HepG2 (cell line): ENCODE measurements around the gene ANKRD11. TPM values are rescaled to one million over a fixed set of nuclear protein-coding genes. Genes with fewer than 3 reads are reported as not detected.
A peak's percentile ranks its signal among the peaks of the same experiment; 100 is the strongest.

Experiments
- ARID5B ChIP-seq: IDR thresholded peaks from 2 replicates; pipeline ENCODE4 v1.4.0; 2020; ENCODE audit warnings: mild to moderate bottlenecking, missing genetic modification reagents
- ASH2L ChIP-seq: fragments of 300-600, 200-600 bp; sonication (generic); IDR thresholded peaks from 2 replicates; pipeline ENCODE4 v1.7.0; 2017; ENCODE audit warnings: low read depth, mild to moderate bottlenecking, moderate library complexity, mixed read lengths, low read length; ENCODE audit not compliant: insufficient read length
- CEBPG ChIP-seq: IDR thresholded peaks from 2 replicates; pipeline ENCODE4 v1.6.1; 2016
- KLF12 ChIP-seq: sonication (generic); formaldehyde crosslinking; IDR thresholded peaks from 2 replicates; pipeline ENCODE4 v1.4.0; 2020; ENCODE audit warnings: missing genetic modification reagents, borderline replicate concordance
- KMT2B ChIP-seq: IDR thresholded peaks from 2 replicates; pipeline ENCODE4 v1.6.1; 2016; ENCODE audit warnings: missing genetic modification reagents, missing compliant biosample characterization
- LCORL ChIP-seq, 2 experiments: fragments of 450-650 bp in 1 of 2; sonication (generic) in 1 of 2; formaldehyde crosslinking in 1 of 2; IDR thresholded peaks; 2 replicates each; pipeline versions ENCODE4 v1.5.0 to v1.6.1; 2017 to 2020; ENCODE audit warnings: antibody characterized with exemption in 1 of 2, missing genetic modification reagents in 1 of 2
- MTERF4 ChIP-seq: sonication (generic); formaldehyde crosslinking; IDR thresholded peaks from 2 replicates; pipeline ENCODE4 v1.8.0; 2023; ENCODE audit warnings: mild to moderate bottlenecking, missing genetic modification reagents
- MXD4 ChIP-seq: IDR thresholded peaks from 2 replicates; pipeline ENCODE4 v1.6.1; 2016; ENCODE audit warnings: mild to moderate bottlenecking, missing biosample characterization, missing genetic modification reagents
- RCOR2 ChIP-seq: IDR thresholded peaks from 2 replicates; pipeline ENCODE4 v1.6.1; 2016; ENCODE audit warnings: missing biosample characterization, missing genetic modification reagents
- RFX1 ChIP-seq: fragments of 450-650 bp; IDR thresholded peaks from 2 replicates; pipeline ENCODE4 v1.6.1; 2017
- RXRB ChIP-seq: IDR thresholded peaks from 2 replicates; pipeline ENCODE4 v1.6.1; 2016; ENCODE audit warnings: borderline replicate concordance, missing genetic modification reagents, missing compliant biosample characterization
- SNAI1 ChIP-seq: sonication (generic); formaldehyde crosslinking; IDR thresholded peaks from 2 replicates; pipeline ENCODE4 v1.5.0; 2020; ENCODE audit warnings: mild to moderate bottlenecking, missing genetic modification reagents, borderline replicate concordance
- ZBTB7B ChIP-seq: sonication (generic); formaldehyde crosslinking; IDR thresholded peaks from 2 replicates; pipeline ENCODE4 v1.4.0; 2020; ENCODE audit warnings: missing genetic modification reagents
- ZFP90 ChIP-seq: sonication (generic); formaldehyde crosslinking; IDR thresholded peaks from 2 replicates; pipeline ENCODE4 v1.8.0; 2022; ENCODE audit warnings: missing genetic modification reagents, mild to moderate bottlenecking, inconsistent platforms, borderline replicate concordance
- ZFX ChIP-seq: sonication (generic); formaldehyde crosslinking; IDR thresholded peaks from 2 replicates; pipeline ENCODE4 v1.4.0; 2020; ENCODE audit warnings: mild to moderate bottlenecking, low read depth, missing genetic modification reagents, moderate library complexity
- ZNF18 ChIP-seq: sonication (generic); formaldehyde crosslinking; IDR thresholded peaks from 2 replicates; pipeline ENCODE4 v1.8.0; 2022; ENCODE audit warnings: mild to moderate bottlenecking, missing genetic modification reagents; ENCODE audit not compliant: insufficient replicate concordance
- ZNF263 ChIP-seq: sonication (generic); formaldehyde crosslinking; IDR thresholded peaks from 2 replicates; pipeline ENCODE4 v1.4.0; 2020; ENCODE audit warnings: missing genetic modification reagents
- ZNF274 ChIP-seq: sonication (generic); formaldehyde crosslinking; IDR thresholded peaks from 2 replicates; pipeline ENCODE4 v1.5.1; 2020; ENCODE audit warnings: mild to moderate bottlenecking, missing genetic modification reagents
- ZNF350 ChIP-seq: sonication (generic); formaldehyde crosslinking; IDR thresholded peaks from 2 replicates; pipeline ENCODE4 v1.4.0; 2020; ENCODE audit warnings: mild to moderate bottlenecking, low read depth, missing genetic modification reagents, borderline replicate concordance
- ZNF770 ChIP-seq: sonication (generic); formaldehyde crosslinking; IDR thresholded peaks from 2 replicates; pipeline ENCODE4 v1.5.0; 2020; ENCODE audit warnings: mild to moderate bottlenecking, missing genetic modification reagents
- polyA plus RNA-seq, 8 experiments: library from polyadenylated mRNA; depleted of rRNA in 3 of 8; stranded (reverse) in 7 of 8; unstranded in 1 of 8; fragments of >200 nt; fragmentation: Illumina TruSeq in 4 of 8; extraction: Trizol in 4 of 8; gene quantifications; 2 replicates each; pipeline versions ENCODE4 v1.2.1 to v1.2.3, GENCODE V29; 2011 to 2016; ENCODE audit warnings: low read depth in 4 of 8, missing spikeins in 1 of 8, mixed read lengths in 1 of 8; ENCODE audit not compliant: insufficient read depth in 1 of 8
- total RNA-seq, 5 experiments: library from RNA; depleted of rRNA; stranded (reverse); fragments of >200 nt; fragmentation: Illumina TruSeq; extraction: Trizol; gene quantifications; 2 replicates each; pipeline ENCODE4 v1.2.3, GENCODE V29; 2016; ENCODE audit warnings: low read depth in 1 of 5

ANKRD11 gene
- total and polyA plus RNA-seq, 2 of the 13 experiments (the other 11 are each of a cell fraction or from before 2014, with no cell fraction given) = 21.4 to 38.4 TPM

- TF ChIP-seq ZNF770 (CRISPR knock-in tag) = 0 out of 2 replicates have a peak, but pooled peaks have one; percentile 11
- TF ChIP-seq CEBPG = peak; percentile 61
- 0 out of 2 replicates have a peak, but pooled peaks have one; percentile 63 for TF ChIP-seq ZNF274
- 0 out of 2 replicates have a peak, but pooled peaks have one; percentile 80 for TF ChIP-seq SNAI1 (CRISPR knock-in tag)
- peak; percentile 23 for TF ChIP-seq ASH2L
- peak; percentile 75; the same call in 1 of the 2 replicates for TF ChIP-seq ZNF263
- 0 out of 2 replicates have a peak, but pooled peaks have one; percentile 63 for TF ChIP-seq MTERF4 (CRISPR knock-in tag)
- TF ChIP-seq RCOR2 (CRISPR knock-in tag) = 0 out of 2 replicates have a peak, but pooled peaks have one; percentile 12
- TF ChIP-seq RFX1 = no peak
- TF ChIP-seq ZBTB7B (CRISPR knock-in tag) = 0 out of 2 replicates have a peak, but pooled peaks have one; percentile 16
- no peak; the same call in none of the 2 replicates for TF ChIP-seq KMT2B (CRISPR knock-in tag)
- TF ChIP-seq ZFP90 (CRISPR knock-in tag) = 0 out of 2 replicates have a peak, but pooled peaks have one; percentile 56
- TF ChIP-seq LCORL (IDR thresholded peaks at IDR 0.05) = no peak
- TF ChIP-seq LCORL (CRISPR knock-in tag; IDR thresholded peaks at IDR 0.05) = peak; percentile 40; the same call in 1 of the 2 replicates
- TF ChIP-seq ZNF350 (CRISPR knock-in tag) = peak; percentile 24; the same call in 1 of the 2 replicates
- peak; percentile 43; the same call in 1 of the 2 replicates for TF ChIP-seq RXRB (CRISPR knock-in tag)
- 0 out of 2 replicates have a peak, but pooled peaks have one; percentile 19 for TF ChIP-seq MXD4 (CRISPR knock-in tag)
- no peak; the same call in 1 of the 2 replicates for TF ChIP-seq KLF12
- TF ChIP-seq ZFX (CRISPR knock-in tag) = peak; percentile 12; the same call in 1 of the 2 replicates
- TF ChIP-seq ARID5B (CRISPR knock-in tag) = peak; percentile 52
- TF ChIP-seq ZNF18 (CRISPR knock-in tag) = peak; percentile 54
These were observed 47.2 kb downstream of the ANKRD11 start (continued) for GRCh38 chr16:89442990-89443726.
